Measurements from ENCODE around the gene KIF1B.

KIF1B gene

DNA sequence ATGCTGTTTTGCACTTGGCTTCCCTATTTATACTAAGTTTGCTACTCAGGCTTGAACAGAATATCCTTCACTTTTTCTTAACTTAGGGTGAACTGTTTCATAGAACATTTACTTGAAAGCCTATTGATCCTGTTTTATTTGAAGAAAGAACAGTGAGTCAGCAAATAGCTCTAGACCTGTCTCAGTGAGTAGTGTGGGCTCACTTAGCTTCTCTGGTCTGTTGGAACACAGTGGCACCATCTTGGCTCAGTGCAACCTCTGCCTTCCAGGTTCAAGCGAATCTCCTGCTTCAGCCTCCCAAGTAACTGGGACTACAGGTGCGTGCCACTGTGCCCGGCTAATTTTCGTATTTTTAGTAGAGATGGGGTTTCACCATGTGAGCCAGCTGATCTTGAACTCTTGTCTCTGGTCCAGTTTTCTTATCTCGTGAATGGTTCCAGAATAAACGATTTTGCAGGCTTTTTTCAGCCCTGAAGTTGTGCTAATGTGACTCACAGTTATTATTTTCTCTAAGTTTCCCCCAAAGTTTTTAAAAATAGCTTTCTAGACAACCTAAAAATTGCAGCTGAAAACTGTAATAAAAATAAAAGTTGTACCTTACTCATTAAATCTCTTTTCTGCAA, 76.8 kb downstream of the KIF1B start:
- no peak for DNase-seq

DNA sequence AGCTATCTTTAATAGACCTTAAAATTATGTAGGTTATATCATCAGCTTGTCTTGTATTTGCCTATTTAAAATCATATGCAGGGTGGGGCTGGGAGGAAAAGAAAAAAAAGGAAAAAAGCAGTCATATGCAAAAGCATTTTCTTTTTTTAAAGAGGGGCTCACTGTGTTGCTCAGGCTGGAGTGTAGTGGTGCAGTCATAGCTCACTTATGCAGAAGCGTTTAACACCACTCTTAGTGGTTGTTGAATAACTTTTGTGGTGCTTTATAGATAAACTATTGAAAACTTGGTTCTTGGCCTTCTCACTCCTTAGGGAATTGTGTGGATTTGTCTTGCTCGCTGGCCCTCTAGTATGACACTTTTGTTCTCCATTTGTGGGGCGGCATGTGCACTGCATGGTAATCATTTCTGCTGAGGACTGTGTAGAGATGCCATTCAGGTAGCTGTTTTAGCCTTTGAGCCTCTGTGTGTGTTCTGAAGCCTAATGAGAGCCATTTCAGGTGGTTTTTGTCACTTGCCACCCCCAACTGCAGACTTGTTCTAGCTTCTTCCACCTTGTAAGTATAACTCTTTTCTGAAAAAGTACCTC, 77.8 kb downstream of the KIF1B start:
- DNase-seq: no peak

DNA sequence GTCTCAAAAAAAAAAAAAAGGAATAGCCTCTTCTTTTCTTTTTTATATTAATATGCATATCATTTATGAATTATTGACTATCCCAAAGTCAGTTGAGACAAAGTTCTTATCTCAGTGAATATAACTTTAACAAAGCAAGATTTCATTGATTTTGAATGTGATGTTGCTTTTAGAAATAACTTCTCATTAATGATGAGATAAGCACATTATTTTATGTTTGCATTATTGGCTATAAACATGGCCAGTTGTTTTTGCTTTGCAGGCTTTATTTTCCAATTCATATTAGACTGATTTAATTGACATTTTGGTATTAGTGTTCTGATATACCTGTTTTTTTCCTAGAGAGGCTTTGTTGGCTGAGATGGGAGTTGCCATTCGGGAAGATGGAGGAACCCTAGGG, 81.3 kb downstream of the KIF1B start:
- DNase-seq: no peak

DNA sequence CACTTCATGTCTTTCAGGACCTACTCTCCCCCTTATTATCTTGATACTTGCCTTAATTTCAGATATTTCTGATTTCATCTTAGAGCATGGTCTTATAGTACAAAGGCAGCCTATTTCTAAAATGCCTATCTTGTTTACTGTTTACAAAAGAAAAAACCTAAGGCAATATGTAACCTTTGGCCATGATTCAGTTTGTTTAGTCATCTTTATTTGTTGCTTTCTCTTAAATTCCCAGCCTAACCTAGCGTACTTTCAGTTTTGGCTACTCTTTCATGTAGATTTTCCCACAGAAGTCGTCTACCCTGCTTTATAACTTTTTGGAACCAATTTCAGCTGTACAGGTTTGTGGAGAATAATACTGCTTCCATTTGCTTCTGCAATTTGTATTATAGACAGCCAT, 81.8 kb downstream of the KIF1B start:
- DNase-seq: no peak

DNA sequence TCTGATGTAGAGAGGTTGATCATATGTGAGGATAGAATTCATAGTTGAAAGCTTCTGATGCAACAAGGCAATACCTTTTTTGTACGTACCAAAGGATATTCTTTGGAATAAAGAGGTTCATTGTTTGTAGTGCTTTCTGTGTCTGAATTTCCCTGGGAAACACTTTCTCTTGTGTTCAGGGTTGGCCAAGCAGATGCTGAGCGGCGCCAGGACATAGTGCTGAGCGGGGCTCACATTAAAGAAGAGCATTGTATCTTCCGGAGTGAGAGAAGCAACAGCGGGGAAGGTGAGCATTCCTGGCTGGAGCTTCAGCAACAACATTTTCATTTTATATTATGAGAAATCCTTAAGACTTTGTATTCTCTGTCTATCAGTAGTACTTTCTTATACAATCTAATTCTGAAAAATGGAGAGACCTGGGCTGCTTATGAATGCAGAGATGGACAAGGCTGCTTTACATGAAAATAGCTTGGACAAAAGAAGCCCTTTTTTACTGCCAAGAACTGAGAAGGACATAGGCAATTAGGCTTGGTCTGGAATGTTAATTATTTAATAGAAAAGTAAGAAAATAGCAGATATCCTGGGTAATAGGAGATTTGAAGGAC, 85.2 kb downstream of the KIF1B start:
- no peak for DNase-seq

DNA sequence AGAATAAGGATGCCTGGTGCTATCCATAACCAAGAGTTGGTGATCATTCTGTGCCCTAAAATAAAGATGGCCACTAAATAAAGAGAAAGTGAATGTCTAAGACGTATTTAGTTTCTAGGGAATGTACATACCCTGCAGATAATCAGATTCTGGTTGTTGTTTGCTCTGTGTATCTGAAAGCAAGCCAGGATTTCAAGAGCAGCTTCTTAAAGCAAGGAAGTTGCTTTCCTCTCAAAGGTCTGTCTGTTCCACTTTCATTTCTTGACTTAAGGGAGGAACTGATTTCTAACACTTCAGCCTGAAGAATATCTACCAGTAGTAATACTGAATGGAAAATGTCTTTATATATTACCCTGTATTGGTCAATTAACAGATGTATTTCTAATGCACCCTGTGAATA, 88.8 kb downstream of the KIF1B start:
- no peak for DNase-seq

DNA sequence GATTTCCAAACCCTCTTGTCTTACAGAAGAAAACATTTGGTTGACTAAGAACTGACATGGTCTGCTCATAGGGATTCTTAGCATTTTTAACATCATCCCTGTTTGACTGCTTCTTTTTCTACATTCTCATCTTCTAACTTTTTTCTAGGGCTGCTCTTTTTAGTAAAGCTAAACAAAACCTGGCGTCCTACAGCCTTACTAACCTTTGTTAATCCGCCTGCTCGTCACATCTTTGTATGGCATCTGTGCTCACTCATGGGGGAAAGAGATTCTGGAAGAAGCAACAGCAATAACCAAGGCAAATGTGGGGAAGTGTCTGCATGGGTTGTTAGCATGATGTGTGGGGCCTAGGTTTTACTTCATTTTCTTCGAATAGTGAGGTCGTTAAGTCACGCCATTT, 92.0 kb downstream of the KIF1B start:
- no peak for DNase-seq

DNA sequence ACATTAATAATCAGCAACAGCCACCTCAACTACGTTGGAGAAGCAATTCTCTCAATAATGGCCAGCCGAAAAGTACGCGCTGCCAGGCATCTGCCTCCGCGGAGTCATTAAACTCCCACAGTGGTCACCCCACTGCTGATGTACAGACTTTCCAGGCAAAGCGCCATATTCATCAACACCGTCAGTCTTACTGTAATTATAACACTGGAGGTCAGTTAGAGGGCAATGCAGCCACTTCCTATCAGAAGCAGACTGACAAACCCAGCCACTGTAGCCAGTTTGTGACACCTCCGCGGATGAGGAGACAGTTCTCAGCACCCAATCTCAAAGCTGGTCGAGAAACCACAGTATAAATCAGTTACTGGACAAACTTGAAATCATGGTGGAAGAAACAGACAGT, 93.9 kb downstream of the KIF1B start:
- DNase-seq: no peak

DNA sequence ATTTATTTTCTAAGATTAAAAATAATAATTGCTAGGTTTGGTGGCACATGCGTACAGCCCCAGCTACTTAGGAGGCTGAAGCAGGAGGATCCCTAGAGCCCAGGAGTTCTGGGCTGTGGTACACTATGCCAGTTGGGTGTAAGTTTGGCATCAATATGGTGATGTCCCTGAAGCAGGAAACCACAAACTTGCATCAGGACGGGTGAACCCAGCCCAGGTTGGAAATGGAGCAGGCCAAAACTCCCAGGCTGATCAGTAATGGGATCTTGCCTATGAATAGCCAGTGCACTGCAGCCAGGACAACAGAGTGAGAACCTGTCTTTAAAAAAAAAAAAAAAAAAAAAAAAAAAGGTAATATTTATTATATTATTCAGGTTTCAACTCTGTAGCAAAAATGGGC, 96.1 kb downstream of the KIF1B start:
- DNase-seq: no peak

DNA sequence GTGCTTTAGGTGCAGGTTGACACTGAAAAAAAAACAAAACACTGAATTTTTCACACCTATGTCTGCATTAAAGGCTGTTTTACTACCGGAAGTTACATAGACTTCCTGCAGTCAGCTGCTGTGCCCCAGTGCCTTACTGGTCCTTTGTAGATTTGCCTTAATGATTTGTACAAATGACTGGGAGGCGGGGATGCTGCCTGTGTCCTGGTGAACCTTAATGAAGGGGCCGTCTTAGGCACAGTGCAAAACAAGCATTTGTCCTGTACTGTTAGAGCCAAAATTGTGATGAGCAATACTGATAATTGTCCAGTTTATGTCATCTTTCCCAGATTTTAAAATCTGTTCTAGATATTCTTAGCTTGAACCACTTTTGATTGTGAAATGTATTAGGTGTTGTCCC, 97.6 kb downstream of the KIF1B start:
- DNase-seq: no peak

DNA sequence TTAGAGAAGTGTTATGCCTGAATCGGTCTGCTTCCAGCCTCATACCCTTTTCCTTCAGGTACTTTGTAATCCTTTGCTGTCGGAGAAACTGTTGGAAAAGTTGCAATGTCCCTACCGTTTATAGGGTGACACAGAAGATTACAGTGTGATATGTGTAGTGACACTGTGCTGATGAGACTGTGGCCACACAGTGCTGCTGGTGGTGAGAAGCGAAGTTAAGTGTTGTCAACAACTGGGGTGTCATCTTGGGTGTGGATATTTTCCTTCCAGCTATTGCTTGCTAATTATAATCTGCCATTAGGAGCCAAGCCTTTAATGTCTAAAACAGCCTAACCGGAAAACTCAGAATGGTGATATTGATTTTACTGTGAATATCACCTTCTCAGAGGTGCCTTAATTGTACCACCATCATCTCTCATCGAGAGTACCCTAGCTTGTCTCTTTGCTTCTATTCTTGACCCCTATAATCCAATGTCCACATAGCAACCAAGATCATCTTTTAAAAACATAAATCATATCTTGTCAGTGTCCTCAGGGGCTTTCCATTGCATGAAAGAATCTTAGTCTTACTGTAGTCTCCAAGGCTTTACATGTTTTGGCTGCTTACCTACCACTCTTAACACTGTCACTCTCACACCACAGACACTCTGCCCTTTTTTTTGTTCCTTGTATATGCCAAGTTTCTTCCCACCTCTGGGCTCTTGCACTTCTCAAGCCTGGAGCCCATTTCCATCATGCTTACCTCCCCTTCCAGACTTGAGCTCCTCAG, 99.1 kb downstream of the KIF1B start:
- DNase-seq: no peak

DNA sequence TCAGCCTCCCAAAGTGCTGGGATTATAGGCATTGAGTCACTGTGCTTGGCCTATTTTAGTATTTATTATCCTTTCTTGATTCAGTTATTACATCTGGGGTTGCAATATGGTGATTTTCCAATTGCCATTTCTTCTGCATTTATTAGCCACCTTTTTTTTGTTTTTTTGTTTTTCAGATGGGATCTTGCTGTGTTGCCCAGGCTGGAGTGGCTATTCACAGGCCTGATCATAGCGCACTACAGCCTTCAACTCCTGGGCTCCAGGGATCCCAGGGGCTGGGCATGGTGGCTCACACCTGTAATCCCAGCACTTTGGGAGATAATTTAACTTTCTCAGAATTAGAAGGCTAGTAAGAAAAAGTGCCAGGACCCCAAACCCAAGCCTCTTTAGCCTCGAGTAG, 106.4 kb downstream of the KIF1B start:
- no peak for DNase-seq

DNA sequence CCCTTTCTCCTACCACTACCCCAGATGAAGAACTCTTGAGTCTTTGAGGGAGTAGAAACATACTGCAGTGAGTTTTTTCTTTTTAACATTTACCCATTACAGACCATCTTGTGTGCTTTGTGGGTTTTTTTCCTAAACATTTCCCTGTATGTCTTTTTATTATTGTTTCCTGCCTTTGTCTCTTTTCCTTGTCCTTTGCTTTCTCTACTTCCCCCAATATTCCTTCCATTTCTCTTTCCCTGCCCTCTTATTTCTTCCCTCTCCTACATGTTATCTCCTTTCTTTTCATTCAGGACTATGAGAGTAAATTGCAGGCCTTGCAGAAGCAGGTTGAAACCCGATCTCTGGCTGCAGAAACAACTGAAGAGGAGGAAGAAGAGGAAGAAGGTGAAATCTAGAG, 109.4 kb downstream of the KIF1B start:
- DNase-seq: no peak

DNA sequence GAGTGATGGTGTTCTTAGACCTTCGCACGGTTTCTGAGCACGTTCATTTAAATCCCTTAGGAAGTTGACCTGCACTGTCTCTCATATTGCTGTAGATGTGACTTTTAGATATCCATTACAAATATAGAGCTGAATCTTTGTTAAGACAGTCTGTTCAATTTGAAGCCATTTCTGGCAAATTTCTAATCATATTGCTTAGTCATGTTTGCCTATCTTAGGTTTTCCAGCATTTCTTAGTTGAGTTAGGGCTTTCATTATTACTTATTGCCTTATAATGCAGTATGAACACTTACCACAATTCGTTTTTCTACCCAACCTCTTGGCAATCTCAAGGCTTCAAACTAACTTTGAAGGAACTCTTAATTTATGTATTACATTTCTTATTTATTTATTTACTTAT, 110.0 kb downstream of the KIF1B start:
- DNase-seq: no peak

DNA sequence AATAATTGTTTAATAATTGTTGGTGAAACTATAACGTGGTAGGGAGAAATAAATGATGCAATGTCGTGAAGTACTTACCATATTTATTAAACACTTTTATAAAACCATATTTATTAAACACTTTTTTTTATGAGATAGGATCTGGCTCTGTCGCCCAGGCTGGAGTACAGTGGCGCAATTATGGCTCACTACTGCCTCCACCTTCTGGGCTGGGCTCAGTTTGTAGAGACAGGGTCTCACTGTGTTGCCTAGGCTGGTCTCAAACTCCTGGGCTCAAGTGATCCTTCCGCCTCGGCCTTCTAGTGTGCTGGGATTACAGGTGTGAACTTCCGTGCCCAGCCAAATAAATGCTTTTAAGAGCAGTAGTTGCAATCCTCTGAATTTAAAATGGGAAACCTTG, 112.5 kb downstream of the KIF1B start:
- DNase-seq: no peak

DNA sequence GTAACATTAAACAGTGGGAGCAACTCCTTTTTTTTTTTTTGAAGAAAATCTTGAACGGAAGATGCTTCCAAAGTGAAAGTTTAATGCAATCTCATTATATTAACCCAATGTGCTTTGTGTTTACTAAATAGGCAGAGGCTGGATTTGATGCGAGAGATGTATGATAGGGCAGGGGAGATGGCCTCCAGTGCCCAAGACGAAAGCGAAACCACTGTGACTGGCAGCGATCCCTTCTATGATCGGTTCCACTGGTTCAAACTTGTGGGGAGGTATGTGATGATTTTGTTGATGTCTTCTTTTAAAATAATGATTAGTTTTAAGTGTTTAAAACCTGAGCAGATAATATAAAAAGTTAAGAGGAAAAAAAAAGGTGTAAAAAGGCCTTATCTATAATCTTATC, 114.3 kb downstream of the KIF1B start:
- no peak for DNase-seq

DNA sequence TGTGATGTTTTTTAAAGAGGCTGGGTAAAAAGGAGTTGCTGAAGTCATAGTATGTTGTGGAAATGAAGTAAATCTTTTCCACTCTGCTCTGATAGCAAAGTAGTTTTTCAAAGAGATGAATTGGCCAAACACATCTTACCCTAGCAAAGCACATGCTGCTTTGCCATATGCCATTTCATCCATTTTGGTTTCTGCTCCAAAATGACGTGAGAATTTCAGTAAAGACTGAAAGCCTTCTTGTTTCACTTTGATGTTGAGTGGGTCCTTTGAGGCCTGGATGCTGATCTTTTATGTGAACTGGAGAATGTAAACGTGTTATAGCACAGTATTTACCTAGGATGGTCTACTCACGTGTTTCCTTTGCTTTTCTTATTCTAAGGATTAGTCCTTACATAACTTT, 115.2 kb downstream of the KIF1B start:
- DNase-seq: no peak

DNA sequence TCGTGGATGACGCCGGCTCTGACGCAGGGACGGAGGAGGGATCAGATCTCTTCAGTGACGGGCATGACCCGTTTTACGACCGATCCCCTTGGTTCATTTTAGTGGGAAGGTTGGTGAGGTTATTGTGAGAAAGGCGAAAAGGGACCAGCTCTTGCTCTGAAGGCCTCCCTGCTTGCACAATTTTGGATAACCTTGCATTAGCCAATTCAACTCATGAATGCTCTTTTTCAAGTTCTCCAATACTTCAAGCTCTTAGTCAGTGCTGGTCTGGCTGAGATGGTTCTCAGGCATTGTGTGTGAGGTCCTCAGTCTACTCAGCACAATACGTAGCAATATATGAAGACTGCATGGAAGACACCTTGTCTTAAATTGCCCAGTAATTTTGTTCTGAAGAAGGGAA, 115.9 kb downstream of the KIF1B start:
- DNase-seq: no peak

DNA sequence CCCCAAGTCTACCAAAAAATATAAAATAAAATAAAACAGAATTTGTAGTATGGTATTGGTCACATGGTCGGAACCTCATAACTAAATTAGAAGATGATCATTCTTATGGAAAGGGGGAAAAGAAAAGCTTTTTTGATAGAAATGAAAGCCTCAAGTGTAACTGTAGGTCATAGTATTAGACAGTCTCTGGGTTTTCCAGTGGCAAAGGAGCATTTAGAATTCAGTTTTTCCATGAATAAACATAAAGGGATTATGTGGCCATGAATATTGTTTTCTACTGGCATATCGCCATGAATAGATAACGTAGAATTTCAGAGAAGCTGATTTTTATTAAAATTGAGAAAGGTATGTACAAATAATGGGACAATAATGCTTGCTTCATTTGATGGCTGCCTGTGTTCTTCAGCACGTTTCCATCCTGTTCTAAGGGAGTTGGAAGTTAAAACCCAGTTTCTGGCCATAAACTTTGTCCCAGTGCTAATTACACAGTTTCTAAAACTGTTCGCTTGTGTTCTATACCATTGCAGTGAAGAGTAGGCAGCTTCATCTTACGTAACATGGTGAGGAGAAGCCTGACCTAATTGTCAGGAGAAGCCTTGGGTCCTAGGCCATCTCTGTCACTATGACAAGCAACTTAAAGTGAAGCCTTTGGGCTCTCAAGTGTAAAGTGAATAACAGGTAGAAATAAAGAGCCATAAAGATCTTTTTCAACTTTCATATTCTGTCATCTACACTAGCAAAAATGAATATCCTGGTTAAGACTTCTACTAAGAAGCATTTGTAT, 118.0 kb downstream of the KIF1B start:
- DNase-seq: no peak

DNA sequence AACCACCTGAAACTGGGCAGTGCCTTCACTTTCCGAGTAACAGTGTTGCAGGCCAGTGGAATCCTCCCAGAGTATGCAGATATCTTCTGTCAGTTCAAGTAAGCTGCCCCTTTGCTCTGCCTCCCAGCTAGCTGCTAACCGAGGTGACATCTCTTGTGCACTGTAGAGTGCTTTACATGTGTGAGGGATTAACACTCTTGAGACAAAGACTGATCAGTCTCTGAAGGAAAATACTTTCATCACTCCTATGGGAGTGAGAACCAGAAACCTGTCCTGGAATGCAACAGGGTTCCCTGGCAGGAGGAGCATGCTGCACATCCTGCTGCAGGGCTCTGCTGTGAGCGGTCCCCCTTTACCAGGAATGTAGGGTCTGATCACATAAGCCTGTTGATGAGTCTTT, 127.1 kb downstream of the KIF1B start:
- no peak for DNase-seq

DNA sequence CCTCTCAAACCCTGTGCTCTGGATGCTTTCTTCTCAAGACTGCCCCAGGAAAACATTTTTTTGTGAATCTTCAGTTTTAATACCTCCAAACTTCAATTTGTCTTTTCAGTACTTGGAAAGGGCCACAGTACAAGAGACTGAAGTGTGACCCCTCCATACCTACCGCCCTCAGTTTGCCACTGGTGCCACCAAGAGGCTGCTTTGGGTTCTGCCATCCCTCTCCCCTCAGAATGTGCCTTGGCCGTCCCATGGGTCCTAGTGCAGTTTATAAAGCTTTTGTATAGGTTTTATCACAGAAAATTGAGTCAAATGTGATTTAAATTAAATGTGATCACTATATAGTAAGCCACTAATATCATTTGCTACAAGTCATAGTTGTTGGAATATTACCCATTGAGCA, 127.7 kb downstream of the KIF1B start:
- no peak for DNase-seq

DNA sequence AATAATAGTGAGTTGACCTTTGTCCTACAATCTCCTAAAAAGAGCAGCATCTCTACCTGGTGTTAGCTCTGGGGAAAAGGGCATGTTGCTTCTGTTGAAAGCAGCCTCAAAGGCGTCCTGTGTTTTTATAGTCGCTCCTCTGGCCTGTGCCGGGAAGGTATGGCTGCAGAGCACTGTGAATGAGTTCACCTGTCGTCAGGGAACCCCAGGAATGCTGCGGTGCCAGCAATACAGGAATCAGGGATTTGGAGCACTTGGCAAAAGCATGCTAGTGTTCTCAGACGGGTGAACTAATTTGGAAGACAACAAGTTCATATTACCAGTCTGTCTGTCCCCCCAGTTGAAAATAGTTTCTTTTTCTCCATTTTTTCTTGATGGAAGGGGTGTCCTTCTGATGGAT, 128.2 kb downstream of the KIF1B start:
- no peak for DNase-seq

DNA sequence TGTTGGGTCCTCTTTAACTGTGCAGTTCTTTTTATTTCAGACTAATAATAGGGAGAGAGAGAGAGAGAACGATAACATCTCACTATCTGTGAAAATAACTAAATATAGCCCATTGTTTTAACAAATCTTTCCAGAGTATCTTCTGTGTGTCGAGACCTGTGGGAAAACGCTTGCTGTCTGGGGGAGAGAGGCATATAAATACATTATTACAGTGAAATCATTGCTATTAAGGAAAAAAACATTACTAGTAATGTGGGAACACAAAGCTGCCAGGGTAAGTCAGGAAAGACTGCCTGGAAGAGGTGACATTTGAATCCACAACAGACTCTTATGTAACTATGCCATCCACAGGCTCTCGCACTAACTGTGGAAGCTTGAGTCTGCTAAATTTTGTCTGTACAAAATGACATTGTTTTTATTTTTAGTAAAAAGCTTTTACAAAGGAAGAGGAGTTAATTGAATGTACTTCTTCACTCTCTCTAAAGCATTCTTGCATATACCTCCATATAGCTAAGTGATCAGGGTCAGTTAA, 128.7 kb downstream of the KIF1B start:
- no peak for DNase-seq

All from NCI-H2029 treated with DMSO at 0.1 percent for 48 hours (cell line).